Sigmoid colon (tissue), 4 donors: ENCODE measurements around the gene ANKRD44.

Experiments
- CTCF ChIP-seq, 4 experiments: fragments of 450-650 bp in 3 of 4; fragments of 200-600 bp in 1 of 4; IDR thresholded peaks; one replicate each; pipeline ENCODE4 v1.5.1; 2016 to 2019; ENCODE audit warnings: antibody characterized with exemption in 4 of 4, mild to moderate bottlenecking in 3 of 4, moderate library complexity in 2 of 4
- EP300 ChIP-seq, 4 donors: sonication (generic); formaldehyde crosslinking; IDR thresholded peaks; one replicate each; pipeline ENCODE4 v1.6.1; 2017; ENCODE audit warnings: antibody characterized with exemption in 4 of 4
- POLR2A ChIP-seq, 2 donors: fragments of 450-650 bp; IDR thresholded peaks; one replicate each; pipeline ENCODE4 v1.6.1; 2016; ENCODE audit warnings: antibody characterized with exemption in 2 of 2, mild to moderate bottlenecking in 2 of 2, moderate library complexity in 2 of 2
- POLR2AphosphoS5 ChIP-seq, 4 donors: sonication (generic); formaldehyde crosslinking; IDR thresholded peaks; one replicate each; pipeline ENCODE4 v1.6.1; 2017; ENCODE audit warnings: antibody characterized with exemption in 4 of 4

- no peak for TF ChIP-seq CTCF (IDR thresholded peaks at IDR 0.05)
- TF ChIP-seq POLR2AphosphoS5 (IDR thresholded peaks at IDR 0.05): no peak
- TF ChIP-seq POLR2A (IDR thresholded peaks at IDR 0.05): no peak
- no peak for TF ChIP-seq EP300 (IDR thresholded peaks at IDR 0.05)
Observed at GRCh38 chr2:197185676-197186075, 124.9 kb downstream of the ANKRD44 start.
